ENCODE results near the gene SMARCAL1. TPM values are rescaled to one million over a fixed set of nuclear protein-coding genes. Genes with fewer than 3 reads are reported as not detected.
"Not testable (repeated sequence)": the region's sequence is repeated elsewhere in the genome, so short reads cannot be mapped to it uniquely, and the experiment has no call there.

Gene SMARCAL1
- 5.0 and 5.5 TPM in 2 replicates for total RNA-seq
- 20.9 TPM for polyA plus RNA-seq (2012)

DNA sequence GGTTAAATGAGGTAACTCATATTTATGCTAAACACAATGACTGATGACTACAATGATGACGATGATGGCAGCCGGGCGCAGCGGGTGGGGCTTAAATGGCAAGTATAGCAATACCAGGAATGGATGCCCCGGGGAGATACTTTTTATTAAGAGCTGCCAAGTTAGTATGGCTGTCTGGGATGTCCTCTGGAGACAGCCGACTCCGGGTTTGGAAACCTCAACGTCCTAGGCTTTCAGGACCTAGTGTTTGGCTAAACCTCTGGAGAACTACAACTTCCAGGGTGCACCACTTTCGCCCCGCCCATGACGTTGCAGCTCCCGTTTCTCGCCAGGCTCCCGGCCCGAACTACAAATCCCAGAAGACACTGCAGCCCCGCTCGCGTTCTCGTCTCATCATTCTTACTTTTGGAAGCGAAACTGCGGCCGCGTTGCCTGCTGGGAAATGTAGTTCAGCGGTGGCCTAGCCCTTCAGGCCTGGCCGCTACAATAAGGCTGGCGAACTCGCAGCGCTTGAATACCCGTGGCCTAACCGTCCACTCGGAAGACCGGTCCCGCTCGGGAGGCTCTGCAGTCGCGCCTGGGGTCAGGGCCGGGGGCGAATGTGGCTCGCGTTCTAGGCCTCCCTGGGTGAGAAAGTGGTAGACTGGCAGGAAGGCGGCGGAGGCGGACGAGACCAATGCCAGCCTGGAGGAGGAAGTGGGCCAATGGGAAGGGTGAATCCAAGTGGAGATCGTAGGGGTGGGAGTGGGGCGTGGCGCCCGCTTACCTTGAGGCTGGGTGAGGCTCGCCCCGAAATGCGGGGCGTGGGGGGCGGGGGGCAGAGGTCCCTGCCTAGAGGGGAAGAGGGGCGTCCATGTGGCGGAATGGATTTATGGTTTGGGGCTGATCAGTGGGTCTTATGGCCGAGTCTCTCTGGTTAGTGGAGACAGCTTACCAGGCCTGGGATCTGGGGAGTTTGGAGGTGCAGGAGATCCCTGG is at the start of gene SMARCAL1:
Gene SMARCAL1, plus strand, starts transcription at position 463 of the 978 bp plus-strand sequence. CDS start 2,221 bp downstream, outside the sequence.
- peak; percentile 99 for DNase-seq (ENCODE audit: low read depth)

DNA sequence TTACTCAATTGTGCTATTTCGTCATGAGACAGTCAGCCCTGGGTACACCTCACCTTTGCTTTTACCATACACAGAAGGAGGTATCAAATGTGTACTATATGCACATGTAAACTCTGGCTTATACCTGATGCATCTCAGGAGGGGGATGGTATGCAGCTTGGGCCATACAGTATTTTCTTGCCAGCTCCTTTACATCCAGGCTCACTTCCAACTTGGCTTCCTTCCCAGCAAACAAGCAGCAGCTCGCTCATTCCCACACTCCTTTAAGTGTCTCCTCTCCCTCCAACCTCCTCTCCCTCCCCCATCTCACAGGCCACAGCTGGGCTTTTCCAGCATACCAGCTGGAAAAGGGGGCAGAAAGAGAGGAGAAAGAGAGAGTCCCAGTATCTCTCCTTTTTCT is 49.6 kb upstream of the SMARCAL1 start:
- DNase-seq (ENCODE audit: low read depth): no peak

DNA sequence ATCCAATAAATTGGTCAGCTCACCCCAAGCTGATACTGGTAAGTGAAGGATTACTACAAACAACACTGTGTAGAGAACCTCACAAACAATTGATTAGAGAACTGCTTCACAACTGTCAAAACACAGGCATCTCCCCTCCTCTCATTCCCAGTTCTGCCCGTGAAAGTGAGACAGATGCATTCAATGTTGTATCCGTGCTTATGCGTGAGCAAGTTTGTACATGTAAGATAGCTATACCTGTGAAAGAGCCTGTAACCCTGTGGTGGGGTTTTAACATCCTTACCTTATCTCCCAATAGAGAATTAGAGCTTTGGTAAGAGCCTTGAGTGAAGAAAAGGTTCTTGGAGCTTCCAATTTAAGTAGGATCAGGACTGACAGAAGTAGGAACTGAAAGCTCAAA is 49.1 kb upstream of the SMARCAL1 start:
- no peak for DNase-seq (ENCODE audit: low read depth)

DNA sequence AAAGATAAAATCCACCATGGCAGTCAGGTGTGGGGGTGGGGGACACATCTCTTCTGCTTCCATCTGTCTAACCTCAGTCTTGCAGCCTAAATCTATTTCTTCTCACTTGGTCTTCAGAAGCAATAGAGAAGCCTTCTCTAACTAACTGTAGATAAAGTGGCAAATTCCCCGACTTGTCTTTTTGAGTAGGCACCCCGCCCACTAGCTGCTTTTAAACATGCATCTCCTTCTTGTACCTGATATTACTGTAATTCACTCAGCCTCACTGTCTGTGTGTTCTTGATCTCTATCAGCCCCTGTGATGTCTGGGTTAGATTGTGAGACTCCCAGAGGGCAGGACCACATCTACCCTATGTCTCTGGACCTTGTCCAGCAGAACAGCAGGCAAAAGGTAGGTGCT is 46.8 kb upstream of the SMARCAL1 start:
- no peak for DNase-seq (ENCODE audit: low read depth)

DNA sequence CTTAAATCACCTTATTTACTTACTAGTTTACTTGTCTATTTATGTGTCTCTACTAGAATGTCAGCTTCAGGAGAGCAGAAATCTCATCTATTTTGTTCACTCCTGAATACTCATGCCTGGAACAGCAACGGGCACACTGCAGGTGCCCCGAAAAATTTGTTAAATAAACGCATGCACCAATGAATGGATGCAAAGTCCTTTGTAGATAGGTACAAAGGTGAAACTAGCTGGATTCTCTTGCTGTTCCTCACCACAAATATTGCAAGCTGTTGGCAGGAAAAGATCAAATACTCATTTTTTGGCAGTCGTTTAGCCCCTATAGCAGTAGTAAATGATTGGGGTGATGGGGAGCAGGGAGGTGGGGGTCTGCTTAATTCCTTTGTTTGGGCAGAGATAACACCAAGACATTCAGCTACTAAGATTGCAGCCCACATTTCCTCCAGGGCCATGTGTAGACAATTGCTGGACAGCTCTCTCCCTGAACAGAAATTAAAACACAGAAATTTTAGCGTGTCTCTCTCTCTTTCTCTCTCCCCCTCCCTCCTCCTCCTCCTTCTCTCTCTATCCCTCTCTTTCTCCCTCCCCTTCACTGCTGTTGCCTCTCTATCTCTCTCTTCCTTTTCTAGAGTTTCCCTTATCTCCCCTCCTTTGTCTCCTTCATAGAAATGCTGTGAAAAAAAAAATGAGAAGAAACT is 45.4 kb upstream of the SMARCAL1 start:
- DNase-seq (ENCODE audit: low read depth): peak; percentile 21

DNA sequence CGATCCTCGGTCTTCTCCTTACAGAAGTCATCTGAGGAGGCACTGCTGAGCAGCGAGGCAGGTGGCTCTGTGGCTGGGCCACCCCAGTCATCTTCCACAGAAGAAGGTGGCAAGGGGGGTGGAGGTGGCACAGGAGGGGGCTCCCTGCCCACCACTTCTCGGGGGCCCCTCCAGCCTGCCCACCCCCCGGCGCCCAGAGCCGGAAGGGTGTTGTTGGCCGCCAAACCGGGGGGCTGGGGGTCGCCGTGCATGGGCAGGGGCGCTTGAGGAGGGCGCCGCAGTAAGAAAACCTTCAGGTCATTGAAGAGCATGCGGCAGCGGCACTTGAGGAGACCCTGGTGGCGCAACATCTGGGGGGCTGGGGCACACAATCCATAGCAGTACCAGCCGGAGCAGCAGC is 42.5 kb upstream of the SMARCAL1 start:
- no peak for DNase-seq (ENCODE audit: low read depth)

DNA sequence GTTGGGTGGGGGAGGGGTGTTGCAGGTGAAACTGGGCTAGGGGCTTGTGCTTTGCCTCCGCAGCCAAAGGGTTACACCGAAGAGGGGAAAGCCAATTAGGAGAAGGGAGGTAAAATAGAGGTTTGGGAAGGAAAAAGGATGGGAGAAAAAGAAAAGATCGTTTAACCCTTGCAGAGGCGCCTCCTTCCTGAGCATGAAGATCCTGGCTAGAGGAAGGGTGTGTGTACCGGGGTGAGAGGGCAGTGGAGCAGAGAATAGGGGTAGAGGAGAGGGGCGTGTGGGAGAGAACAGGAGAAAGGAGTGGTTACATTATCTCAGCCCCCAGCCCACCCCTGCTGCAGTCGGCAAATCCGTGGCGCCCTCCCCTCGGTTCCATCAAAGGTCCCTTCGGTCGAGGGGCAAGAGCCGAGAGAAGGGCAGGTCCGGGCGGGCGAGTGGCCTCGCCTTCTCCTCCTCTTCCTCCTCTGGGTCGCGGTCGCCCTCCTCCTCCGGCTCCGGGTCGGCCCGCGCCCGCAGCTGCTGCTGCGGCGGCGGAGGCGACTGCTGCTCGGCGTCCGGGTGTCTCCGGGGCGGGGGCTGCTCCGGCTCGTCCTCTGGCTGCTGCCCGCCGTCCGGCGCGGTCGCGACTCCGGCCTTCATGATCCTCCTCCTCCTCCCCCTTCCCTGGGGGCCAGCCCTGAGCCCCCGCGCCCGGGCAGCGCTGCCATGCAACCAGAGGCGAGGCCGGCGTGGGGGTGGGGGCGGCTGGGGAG is 41.1 kb upstream of the SMARCAL1 start:
- peak; percentile 51 for DNase-seq (ENCODE audit: low read depth)

DNA sequence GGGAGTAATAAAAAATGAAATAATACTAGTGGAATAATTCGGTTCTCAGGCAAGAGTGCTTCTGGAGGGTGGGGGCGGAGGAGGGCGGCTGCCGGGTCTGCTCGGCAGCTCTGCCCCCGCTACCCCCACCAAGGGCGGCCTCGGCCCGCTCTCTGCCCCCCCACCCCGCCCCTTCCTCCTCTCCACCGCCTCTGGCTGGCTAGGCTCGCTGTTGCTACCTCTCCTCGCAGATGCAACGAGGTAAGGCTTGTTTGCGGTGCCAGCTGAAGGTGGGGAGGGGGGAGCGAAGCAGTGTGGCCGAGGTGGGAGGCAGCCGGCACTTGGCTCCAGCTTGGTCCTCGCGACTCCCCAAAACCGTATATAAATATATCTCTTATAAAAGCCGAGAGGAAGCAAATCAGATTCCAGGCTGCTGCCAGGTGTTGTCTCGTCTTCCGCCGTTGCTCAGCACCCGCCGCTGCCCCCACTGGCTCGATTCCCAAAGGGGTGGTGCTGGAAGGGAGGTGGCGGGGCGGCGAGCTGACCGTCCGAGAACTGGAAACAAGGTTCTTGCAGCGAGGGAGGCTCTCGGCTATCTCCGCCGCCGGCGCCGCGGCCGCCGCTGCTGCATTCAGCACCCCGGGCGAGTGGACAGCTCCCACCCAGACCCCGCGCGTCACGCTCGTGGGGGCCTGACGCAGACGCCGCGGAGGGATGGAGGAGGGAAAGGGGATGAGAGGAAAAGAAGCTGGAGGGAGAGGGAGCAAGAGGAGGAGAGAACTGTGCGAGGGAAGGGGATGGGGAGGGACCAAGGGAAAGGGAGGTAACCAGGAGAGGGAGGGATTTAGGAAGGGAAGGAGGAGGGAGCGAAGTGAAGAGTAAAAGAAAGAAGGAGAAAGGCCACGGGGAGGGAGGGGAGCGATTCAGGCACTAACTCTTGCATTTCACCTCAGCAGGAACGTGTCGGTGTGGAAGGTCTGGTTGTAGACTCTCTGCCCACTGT is 40.3 kb upstream of the SMARCAL1 start, which contains the start of gene MARCHF4:
Gene MARCHF4, minus strand, starts transcription at position 763 of the 982 bp plus-strand sequence. CDS start 2,223 bp downstream, outside the sequence.
- peak; percentile 85 for DNase-seq (ENCODE audit: low read depth)

DNA sequence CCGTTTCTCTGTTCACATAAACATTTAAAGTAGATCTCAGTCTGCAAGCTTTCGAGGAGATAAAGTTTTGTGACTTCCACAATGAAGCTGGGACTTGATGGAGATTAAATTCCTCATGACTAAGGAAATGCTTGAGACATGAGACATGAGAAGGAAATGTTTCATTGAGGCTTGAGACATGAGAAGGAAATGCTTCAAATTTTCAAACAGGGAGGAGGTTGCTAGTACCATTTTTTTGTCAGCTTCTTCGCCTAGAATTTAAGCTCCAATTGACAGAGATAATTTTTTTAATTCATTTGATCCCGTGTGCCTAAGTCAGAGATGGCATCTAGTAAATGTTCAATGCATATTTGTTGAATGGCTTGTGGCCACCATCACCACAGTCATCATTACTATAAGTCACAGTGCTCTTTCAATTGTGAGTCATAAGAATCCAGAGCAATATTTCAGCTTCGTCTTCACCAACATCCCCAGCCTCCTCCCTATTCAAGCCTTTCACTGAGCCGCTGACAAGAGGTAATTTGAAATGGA is 39.5 kb upstream of the SMARCAL1 start:
- peak; percentile 17 for DNase-seq (ENCODE audit: low read depth)

DNA sequence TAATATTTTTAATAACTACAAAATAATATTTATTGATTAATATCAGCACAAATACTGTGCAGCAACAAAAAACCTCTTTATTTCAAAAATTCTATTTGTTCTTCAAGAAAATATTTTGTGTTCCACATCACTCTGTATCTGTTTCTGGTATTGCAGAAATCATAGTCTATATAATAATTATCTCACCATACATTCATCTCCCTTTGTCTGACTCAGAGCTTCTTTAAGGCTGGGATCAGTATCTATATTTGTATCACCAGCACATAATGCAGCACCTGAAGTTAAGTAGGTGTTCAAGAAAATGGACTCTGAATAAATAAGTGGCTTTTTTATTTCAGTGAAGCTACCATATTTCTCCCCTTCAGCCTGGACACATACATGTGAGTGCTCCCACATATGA is 38.4 kb upstream of the SMARCAL1 start:
- DNase-seq (ENCODE audit: low read depth): no peak

DNA sequence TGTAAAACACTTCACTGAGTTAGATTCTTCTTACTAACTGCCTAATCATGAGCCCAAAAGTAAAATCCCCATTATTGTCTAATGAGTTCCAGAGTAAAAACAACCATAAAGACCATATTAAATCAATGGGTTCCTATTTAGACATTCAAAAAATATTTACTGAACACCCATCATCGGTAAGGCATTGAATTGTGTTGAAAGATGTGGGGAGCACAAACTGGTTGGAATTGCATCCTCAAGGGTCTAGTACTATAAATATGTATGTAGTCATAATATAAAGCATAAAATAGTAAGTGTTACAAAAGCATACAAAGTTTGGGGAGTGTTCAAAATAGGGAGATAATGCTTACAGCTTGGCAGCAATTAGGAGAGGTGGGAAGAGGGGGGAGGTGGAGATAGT is 37.0 kb upstream of the SMARCAL1 start:
- no peak for DNase-seq (ENCODE audit: low read depth)

DNA sequence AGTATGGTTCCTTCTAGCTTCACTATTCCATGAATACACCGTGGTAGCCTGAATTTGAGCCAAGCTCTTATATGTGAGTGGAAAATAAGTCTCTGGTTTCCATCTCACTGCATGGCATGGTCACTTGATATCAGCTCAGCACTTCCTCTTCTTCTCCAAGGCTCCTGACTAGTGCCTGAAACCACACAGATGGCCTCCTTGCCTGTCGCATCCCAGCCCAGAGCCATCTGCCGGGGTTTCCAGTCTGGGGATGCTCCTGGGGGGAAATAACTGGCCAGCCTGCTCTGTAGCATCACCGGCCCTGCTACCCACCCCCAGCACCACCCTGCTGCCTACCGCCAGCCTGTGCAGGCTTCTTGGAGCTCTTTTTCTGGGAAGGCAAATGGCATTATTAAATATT is 32.3 kb upstream of the SMARCAL1 start:
- no peak for DNase-seq (ENCODE audit: low read depth)

DNA sequence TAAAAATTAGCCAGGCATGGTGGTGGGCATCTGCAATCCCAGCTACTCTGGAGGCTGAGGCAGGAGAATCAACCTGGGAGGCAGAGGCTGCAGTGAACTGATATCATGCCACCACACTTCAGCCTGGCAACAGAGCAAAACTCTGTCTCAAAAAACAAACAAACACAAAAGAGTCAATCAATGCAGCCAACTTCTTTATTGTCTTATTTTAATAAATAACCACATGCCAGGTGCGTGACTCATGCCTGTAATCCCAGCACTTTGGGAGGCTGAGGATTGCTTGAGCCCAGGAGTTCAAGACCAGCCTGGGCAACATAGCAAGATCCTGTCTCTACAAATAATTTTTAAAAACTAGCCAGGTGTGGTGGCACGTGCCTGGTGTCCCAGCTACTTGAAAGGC is 27.9 kb upstream of the SMARCAL1 start:
- DNase-seq (ENCODE audit: low read depth): not testable (repeated sequence)

DNA sequence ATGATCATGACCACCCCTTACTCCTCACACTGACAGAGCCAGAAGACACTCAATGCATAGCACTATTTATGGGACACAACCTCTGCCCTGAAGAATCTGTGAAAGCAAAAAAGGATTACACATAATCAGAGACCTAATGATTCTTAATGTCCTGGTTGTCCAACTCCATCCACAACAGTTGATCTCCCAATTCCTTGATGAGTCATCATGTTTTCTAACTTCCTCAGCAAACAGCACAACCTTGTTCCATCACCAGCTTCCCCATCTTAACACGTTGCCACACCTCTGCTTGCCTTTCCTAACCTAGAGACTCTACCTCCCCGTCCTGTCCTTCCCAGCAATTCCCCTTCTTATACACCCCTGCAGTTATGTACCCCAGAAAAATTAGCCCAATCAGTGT is 26.8 kb upstream of the SMARCAL1 start:
- no peak for DNase-seq (ENCODE audit: low read depth)

DNA sequence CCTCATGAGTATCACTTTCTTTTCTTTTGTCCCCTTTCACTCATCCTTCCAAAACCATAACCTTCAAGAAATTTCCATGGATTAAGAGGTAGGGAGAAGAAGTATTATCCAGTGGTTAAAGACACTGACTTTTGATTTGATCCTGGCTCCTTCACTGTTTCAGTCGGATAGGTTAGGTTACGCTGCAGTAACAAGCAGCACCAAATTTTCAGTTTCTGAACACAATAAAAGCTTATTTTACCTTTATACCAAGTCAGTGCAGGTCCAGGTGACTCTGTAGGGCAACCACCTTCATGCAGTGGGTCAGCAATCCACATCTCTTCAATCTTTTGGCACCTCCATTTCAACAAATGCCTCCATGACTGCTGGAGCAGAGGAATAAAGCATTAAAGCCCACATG is 25.0 kb upstream of the SMARCAL1 start:
- DNase-seq (ENCODE audit: low read depth): no peak

DNA sequence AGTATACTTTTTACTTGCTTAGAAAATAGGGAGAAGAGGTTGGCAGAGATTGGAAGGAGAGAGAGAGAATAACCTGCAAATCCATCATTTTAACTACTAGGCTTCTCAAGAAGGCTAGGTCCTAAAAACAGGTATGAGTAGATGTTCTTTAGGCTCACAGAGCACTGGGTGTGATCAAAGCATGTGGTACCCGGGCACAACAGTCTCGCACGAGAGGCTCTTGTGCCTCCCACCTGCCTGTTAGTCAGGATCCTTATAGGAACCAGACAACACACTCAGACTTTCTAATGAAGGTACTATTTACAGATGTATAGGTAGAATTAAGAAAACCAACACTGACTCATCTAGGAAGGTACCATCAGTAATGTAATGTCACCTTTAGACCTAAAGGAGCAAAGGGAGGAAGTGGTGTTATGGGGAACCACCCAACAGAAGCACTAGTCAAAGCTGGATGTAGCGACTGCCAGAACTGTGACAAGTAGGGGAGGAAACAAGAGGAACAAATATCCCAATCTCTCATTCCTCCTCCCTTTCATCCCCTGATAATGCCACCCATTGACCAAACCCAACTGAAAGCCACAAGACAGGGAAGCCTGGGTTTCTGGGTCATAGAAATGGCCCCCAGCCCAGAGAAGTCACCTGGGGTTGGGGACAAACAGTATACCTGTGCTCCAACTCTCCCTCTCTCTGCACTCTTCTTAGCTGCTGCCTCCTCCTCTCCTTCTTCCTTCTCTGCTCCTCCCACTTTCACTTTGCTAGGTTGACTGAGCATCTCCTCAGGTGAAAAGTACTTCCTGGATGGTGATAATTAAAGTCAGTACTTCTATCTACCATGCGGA is 24.0 kb upstream of the SMARCAL1 start:
- no peak for DNase-seq (ENCODE audit: low read depth)

DNA sequence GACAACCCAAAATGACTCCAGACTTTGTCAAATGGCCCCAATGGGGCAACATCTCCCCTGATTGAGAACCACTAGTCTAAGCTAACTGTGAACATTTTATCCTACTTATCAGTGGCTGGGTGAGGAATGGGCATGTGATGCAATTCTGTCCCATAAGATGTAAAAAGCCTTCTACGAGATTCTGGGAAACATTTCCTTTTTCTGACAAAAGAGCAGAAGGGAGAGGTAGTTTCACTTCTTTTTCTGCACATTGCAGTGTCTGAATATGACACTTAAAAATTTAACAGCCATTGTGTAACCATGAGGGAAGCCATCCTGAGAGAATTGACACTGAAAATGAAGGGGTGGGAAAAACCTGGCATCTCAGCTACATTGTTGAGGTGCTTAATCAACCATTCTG is 22.7 kb upstream of the SMARCAL1 start:
- no peak for DNase-seq (ENCODE audit: low read depth)

DNA sequence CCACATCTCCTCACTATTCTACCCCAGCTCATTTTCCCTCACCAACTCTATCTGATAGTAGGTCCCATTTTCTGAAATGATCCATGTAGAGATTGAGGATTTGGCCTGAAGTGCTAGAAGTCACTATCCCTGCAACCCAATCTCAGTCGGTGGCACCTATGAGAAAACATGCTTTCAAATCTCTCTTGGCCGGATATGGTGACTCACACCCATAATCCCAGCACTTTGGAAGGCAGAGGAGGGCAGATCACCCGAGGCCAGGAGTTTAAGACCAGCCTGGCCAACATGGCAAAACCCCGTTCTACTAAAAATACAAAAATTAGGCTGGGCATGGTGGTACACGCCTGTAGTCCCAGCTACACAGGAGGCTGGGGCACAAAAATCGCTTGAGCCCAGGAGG is 20.9 kb upstream of the SMARCAL1 start:
- no peak for DNase-seq (ENCODE audit: low read depth)

DNA sequence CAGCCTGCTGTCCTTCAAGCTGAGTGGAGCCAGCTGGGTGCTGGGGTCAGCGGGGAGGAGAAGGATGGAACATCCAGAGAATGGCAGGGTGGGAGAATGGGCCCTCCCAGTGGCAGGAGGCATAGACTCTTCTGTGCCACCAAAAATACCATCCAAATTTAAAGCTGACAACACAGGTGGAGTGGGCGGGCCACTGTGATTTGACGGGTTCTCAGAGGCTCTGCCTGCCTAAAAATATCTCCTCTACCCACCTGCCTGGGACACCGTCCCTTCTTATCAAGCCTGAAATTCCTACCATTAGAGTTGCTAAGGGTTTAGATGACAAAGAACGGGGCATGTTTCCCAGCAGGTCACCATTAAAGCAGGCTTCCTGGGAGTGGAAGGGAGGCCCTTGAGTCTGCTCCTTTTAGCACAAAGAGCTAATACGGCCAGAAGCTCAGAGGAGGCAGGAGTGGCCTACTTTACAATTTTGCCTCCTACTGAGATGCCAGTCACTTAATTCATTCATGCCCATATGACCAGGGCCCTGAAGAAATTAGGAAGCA is 20.2 kb upstream of the SMARCAL1 start:
- no peak for DNase-seq (ENCODE audit: low read depth)
